ENCODE data around the gene PTPN14.

The PTPN14 gene

GRCh38 chr1:214341459-214341858 lies 209.9 kb downstream of the PTPN14 start:
- no peak for DNase-seq (ENCODE audit: low read depth in 1 of 2, low spot score in 1 of 2)

- DNase-seq (ENCODE audit: low read depth in 1 of 2, low spot score in 1 of 2), result no peak
Measured at GRCh38 chr1:214338212-214338611, 213.2 kb downstream of the PTPN14 start.

- no peak for DNase-seq (ENCODE audit: low read depth in 1 of 2, low spot score in 1 of 2)
Measured at GRCh38 chr1:214337511-214337910, 213.9 kb downstream of the PTPN14 start.

- DNase-seq (ENCODE audit: low read depth in 1 of 2, low spot score in 1 of 2), result no peak
Measured at GRCh38 chr1:214337015-214337414, 214.4 kb downstream of the PTPN14 start.

GRCh38 chr1:214335567-214335966 lies 215.8 kb downstream of the PTPN14 start:
- DNase-seq (ENCODE audit: low read depth in 1 of 2, low spot score in 1 of 2), result no peak

GRCh38 chr1:214332946-214333798 lies 218.2 kb downstream of the PTPN14 start:
- no peak for DNase-seq (ENCODE audit: low read depth in 1 of 2, low spot score in 1 of 2)

GRCh38 chr1:214331827-214332423 lies 219.5 kb downstream of the PTPN14 start:
- peak in 1 of 2 donors; percentile 30 for DNase-seq (ENCODE audit: low read depth in 1 of 2, low spot score in 1 of 2)

GRCh38 chr1:214331180-214331579 lies 220.2 kb downstream of the PTPN14 start:
- no peak for DNase-seq (ENCODE audit: low read depth in 1 of 2, low spot score in 1 of 2)

GRCh38 chr1:214330715-214331114 lies 220.7 kb downstream of the PTPN14 start:
- no peak for DNase-seq (ENCODE audit: low read depth in 1 of 2, low spot score in 1 of 2)

- DNase-seq (ENCODE audit: low read depth in 1 of 2, low spot score in 1 of 2), result no peak
Measured at GRCh38 chr1:214330222-214330621, 221.2 kb downstream of the PTPN14 start.

GRCh38 chr1:214329470-214330220 lies 221.8 kb downstream of the PTPN14 start:
- DNase-seq (ENCODE audit: low read depth in 1 of 2, low spot score in 1 of 2), result no peak

GRCh38 chr1:214328770-214329469 lies 222.5 kb downstream of the PTPN14 start:
- peak; percentile 62 to 71 for DNase-seq (ENCODE audit: low read depth in 1 of 2, low spot score in 1 of 2)

- DNase-seq (ENCODE audit: low read depth in 1 of 2, low spot score in 1 of 2), result no peak
Measured at GRCh38 chr1:214327514-214327913, 223.9 kb downstream of the PTPN14 start.

GRCh38 chr1:214326406-214326805 lies 225.0 kb downstream of the PTPN14 start:
- no peak for DNase-seq (ENCODE audit: low read depth in 1 of 2, low spot score in 1 of 2)

- no peak for DNase-seq (ENCODE audit: low read depth in 1 of 2, low spot score in 1 of 2)
Measured at GRCh38 chr1:214324896-214325800, 226.3 kb downstream of the PTPN14 start.

GRCh38 chr1:214321705-214322453 lies 229.5 kb downstream of the PTPN14 start:
- no peak for DNase-seq (ENCODE audit: low read depth in 1 of 2, low spot score in 1 of 2)

- DNase-seq (ENCODE audit: low read depth in 1 of 2, low spot score in 1 of 2), result no peak
Measured at GRCh38 chr1:214319938-214320337, 231.5 kb downstream of the PTPN14 start.

- no peak for DNase-seq (ENCODE audit: low read depth in 1 of 2, low spot score in 1 of 2)
Measured at GRCh38 chr1:214318956-214319736, 232.3 kb downstream of the PTPN14 start.

GRCh38 chr1:214318356-214318755 lies 233.0 kb downstream of the PTPN14 start:
- DNase-seq (ENCODE audit: low read depth in 1 of 2, low spot score in 1 of 2), result no peak

Measured in activated CD4-positive, alpha-beta T cell treated with anti-CD3 and anti-CD28 coated beads, Interleukin-2, amount 50 U/mL, for 24 hours (primary cell).